ENCODE data around the gene TRPV6.

TRPV6 gene

GRCh38 chr7:142842251-142842766 lies 43.2 kb downstream of the TRPV6 start:
- H3K36me3 ChIP-seq (ENCODE audit: control insufficient read depth, insufficient read depth, low read length) = no peaks in the 10 kb centered on the region
- no peak for TF ChIP-seq CTCF (IDR thresholded peaks at IDR 0.05; ENCODE audit: insufficient read depth, low read length, poor library complexity, severe bottlenecking)
- no peaks in the 10 kb centered on the region for H3K27me3 ChIP-seq (replicated peaks; ENCODE audit: control insufficient read depth, insufficient read depth, low read length)
- DNase-seq (ENCODE audit: extremely low read depth, insufficient read length) = no peak
- H3K4me3 ChIP-seq (replicated peaks; ENCODE audit: low read depth, low read length) = no peak overlapping the region

GRCh38 chr7:142838461-142839213 lies 46.9 kb downstream of the TRPV6 start:
- DNase-seq (ENCODE audit: extremely low read depth, insufficient read length) = no peak
- H3K4me3 ChIP-seq (replicated peaks; ENCODE audit: low read depth, low read length) = no peak overlapping the region
- no peaks in the 10 kb centered on the region for H3K36me3 ChIP-seq (ENCODE audit: control insufficient read depth, insufficient read depth, low read length)
- no peaks in the 10 kb centered on the region for H3K27me3 ChIP-seq (replicated peaks; ENCODE audit: control insufficient read depth, insufficient read depth, low read length)
- no peak for TF ChIP-seq CTCF (IDR thresholded peaks at IDR 0.05; ENCODE audit: insufficient read depth, low read length, poor library complexity, severe bottlenecking)

- H3K36me3 ChIP-seq (ENCODE audit: control insufficient read depth, insufficient read depth, low read length) = no peaks in the 10 kb centered on the region
- no peaks in the 10 kb centered on the region for H3K27me3 ChIP-seq (replicated peaks; ENCODE audit: control insufficient read depth, insufficient read depth, low read length)
- H3K4me3 ChIP-seq (replicated peaks; ENCODE audit: low read depth, low read length) = no peak overlapping the region
- no peak for DNase-seq (ENCODE audit: extremely low read depth, insufficient read length)
- TF ChIP-seq CTCF (IDR thresholded peaks at IDR 0.05; ENCODE audit: insufficient read depth, low read length, poor library complexity, severe bottlenecking) = no peak
Observed at GRCh38 chr7:142836426-142836825, 49.1 kb downstream of the TRPV6 start.

GRCh38 chr7:142835487-142835886 lies 50.1 kb downstream of the TRPV6 start:
- Histone ChIP-seq H3K36me3 (ENCODE audit: control insufficient read depth, insufficient read depth, low read length) (no peaks in the 10 kb centered on the region), H3K27me3 (replicated peaks; ENCODE audit: control insufficient read depth, insufficient read depth, low read length) (no peaks in the 10 kb centered on the region), H3K4me3 (replicated peaks; ENCODE audit: low read depth, low read length) (no peak overlapping the region)
- no peak for TF ChIP-seq CTCF (IDR thresholded peaks at IDR 0.05; ENCODE audit: insufficient read depth, low read length, poor library complexity, severe bottlenecking)
- DNase-seq (ENCODE audit: extremely low read depth, insufficient read length) = no peak

GRCh38 chr7:142833174-142834048 lies 52.1 kb downstream of the TRPV6 start:
- no peaks in the 10 kb centered on the region for H3K36me3 ChIP-seq (ENCODE audit: control insufficient read depth, insufficient read depth, low read length)
- H3K27me3 ChIP-seq (replicated peaks; ENCODE audit: control insufficient read depth, insufficient read depth, low read length) = no peaks in the 10 kb centered on the region
- no peak overlapping the region for H3K4me3 ChIP-seq (replicated peaks; ENCODE audit: low read depth, low read length)
- DNase-seq (ENCODE audit: extremely low read depth, insufficient read length) = no peak
- TF ChIP-seq CTCF (IDR thresholded peaks at IDR 0.05; ENCODE audit: insufficient read depth, low read length, poor library complexity, severe bottlenecking) = no peak

Data from GM06990 (cell line).